Fibroblast of pulmonary artery (primary cell): Measurements from ENCODE around the gene ING4.
A peak's percentile ranks its signal among the peaks of the same experiment; 100 is the strongest.

ENCODE experiments used
- DNase-seq: peaks from one replicate; pipeline ENCODE4 v3.0.0-alpha.2; 2010; ENCODE audit warnings: low read depth
- H3K4me3 ChIP-seq: replicated peaks from 2 replicates; pipeline ENCODE4 v1.5.1; 2011; ENCODE audit warnings: low read depth, mild to moderate bottlenecking, control low read depth, low read length, moderate library complexity
- CTCF ChIP-seq: IDR thresholded peaks from 2 replicates; pipeline ENCODE4 v1.5.1; 2011; ENCODE audit warnings: mild to moderate bottlenecking, control low read depth, low read length, inconsistent platforms; ENCODE audit errors: missing control alignments

Gene ING4

GRCh38 chr12:6653987-6654386 is 8.9 kb downstream of the ING4 start:
- no peak for DNase-seq
- TF ChIP-seq CTCF = no peak
- no peak overlapping the region for H3K4me3 ChIP-seq

- no peak for DNase-seq
- no peak for TF ChIP-seq CTCF
- H3K4me3 ChIP-seq = no peak overlapping the region
Measured at GRCh38 chr12:6653342-6653741, 9.6 kb downstream of the ING4 start.

GRCh38 chr12:6652391-6652790 is 10.5 kb downstream of the ING4 start:
- TF ChIP-seq CTCF = no peak
- DNase-seq = no peak
- no peak overlapping the region for H3K4me3 ChIP-seq

- no peak overlapping the region for H3K4me3 ChIP-seq
- TF ChIP-seq CTCF = no peak
- DNase-seq = no peak
Measured at GRCh38 chr12:6650832-6651231, 12.1 kb downstream of the ING4 start.

- peak; percentile 49 for DNase-seq
- TF ChIP-seq CTCF = no peak
- peak within 1 kb of the TSS; percentile 42 for H3K4me3 ChIP-seq
Measured at GRCh38 chr12:6647083-6647604, 15.8 kb downstream of the ING4 start, which contains the start of gene ACRBP. ACRBP (minus strand) TSS chr12:6647432; CDS start chr12:6647366, 66 bp downstream.

GRCh38 chr12:6646276-6647082 is 16.4 kb downstream of the ING4 start:
- DNase-seq = no peak
- peak overlapping the region; percentile 42 for H3K4me3 ChIP-seq
- no peak for TF ChIP-seq CTCF

- DNase-seq = no peak
- no peak overlapping the region for H3K4me3 ChIP-seq
- TF ChIP-seq CTCF = peak; percentile 9
Measured at GRCh38 chr12:6644903-6645302, 18.0 kb downstream of the ING4 start.
